GM21619 (cell line): Measurements from ENCODE around the gene UBE2L3.

Experiments
- ATAC-seq: cut with Tn5 transposase; IDR thresholded peaks from one replicate; pipeline ENCODE4 v1.9.1; 2021; ENCODE audit not compliant: unreplicated experiment

UBE2L3 gene

DNA sequence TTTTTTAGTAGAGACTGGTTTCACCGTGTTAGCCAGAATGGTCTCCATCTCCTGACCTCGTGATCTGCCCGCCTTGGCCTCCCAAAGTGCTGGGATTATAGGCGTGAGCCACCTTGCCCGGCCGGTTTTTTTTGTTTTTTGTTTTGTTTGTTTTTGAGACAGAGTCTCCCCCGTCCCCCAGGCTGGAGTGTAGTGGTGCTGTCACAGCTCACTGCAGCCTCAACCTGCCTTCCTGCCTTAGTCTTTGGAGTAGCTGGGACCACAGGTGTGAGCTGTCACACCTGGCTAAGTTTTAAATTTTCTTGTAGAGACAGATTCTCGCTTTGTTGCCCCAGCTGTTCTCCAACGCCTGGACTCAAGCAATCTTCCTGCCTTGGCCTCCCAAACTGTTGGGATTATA, 101.5 kb downstream of the UBE2L3 start:
- ATAC-seq: no peak

DNA sequence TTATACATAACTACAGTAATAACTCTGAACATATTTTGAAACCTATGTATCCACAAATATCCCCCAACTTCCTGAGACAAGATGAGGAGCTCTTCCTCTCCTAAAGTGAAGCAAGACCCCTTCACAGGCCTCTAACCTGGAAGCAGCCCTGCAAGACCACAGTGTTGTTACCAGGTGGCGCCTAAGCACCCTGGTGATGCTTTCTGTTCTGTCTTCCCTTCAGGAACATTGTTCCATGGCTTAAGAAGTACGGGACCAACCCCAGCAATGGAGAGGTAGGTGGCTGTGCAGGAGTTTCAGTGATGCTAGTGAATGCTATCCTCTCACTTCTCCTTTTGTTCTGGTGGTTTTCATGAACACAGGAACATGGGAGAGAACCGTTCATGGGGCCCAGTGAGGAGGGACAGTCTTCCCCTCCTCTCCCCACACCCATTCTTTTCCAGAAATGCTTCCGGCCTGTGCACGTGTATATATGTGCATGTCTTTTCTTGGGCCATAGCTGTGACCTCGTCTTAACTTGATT, 104.7 kb downstream of the UBE2L3 start:
- no peak for ATAC-seq
